Measurements from ENCODE around the gene USP47. TPM values are rescaled to one million over a fixed set of nuclear protein-coding genes. Genes with fewer than 3 reads are reported as not detected.

Gene USP47
- total RNA-seq (2014; rRNA removed; shearing (Covaris generic)), result 82.1 and 98.7 TPM in 2 replicates

DNA sequence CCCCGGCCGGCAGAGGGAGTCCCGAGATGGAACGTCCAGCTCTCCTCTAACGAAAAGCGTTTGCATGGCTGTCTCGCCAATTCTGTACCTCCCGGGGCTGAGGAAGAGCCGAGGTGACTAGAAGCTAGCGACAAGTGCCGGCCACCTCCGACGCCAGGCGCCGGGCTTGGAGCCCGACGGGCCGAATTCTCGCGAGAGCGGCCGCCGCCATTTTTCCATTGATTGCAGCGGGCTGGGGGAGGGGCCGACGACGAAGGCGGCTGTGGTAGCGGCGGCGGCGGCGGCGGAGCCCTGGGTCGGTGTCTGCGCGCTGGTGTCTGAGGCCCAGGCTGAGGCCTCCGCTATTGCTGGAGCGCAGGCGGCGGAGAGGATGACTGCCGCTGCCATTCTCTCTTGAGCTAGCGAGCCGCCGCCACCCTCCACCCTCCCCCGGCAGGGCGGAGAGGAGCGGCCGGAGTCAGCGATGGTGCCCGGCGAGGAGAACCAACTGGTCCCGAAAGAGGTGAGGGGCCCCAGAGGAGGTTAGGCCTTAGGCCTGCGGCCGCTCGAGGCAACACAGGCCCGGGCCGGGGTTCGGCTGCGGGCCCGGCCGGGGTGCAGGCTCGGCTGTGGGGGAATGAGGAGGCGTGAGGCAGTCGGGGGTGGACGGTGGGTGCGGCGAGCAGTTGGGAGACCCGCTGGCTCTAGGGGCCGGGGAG lies at the start of gene USP47:
Gene USP47, plus strand, starts transcription at position 250 of the 698 bp plus-strand sequence. Its CDS starts 214 bp downstream, at position 464.
- DNase-seq, result peak; percentile 95 to 96
- H3K27ac ChIP-seq, result peak within 1 kb of the TSS; percentile 95

GRCh38 chr11:11793073-11793472 lies 48.7 kb upstream of the USP47 start:
- DNase-seq, result no peak
- Histone ChIP-seq H3K4me3 (no peak overlapping the region), H3K27ac (no peak overlapping the region), H3K4me1 (no peaks in the 10 kb centered on the region), H3K27me3 (0 out of 2 replicates have a peak, but pooled peaks cover 3% of the 10 kb centered on the region), H3K36me3 (no peaks in the 10 kb centered on the region), H3K9me3 (replicated peaks) (no peaks in the 10 kb centered on the region)

More for the DNA sequence above, at the start of gene USP47:
- Histone ChIP-seq H3K4me3 (peak within 1 kb of the TSS; percentile 94), H3K9me3 (replicated peaks) (no peaks in the 10 kb centered on the region), H3K4me1 (peaks cover 11% of the 10 kb centered on the region; the same call in 1 of the 2 replicates), H3K27me3 (no peaks in the 10 kb centered on the region), H3K36me3 (no peaks in the 10 kb centered on the region)

DNA sequence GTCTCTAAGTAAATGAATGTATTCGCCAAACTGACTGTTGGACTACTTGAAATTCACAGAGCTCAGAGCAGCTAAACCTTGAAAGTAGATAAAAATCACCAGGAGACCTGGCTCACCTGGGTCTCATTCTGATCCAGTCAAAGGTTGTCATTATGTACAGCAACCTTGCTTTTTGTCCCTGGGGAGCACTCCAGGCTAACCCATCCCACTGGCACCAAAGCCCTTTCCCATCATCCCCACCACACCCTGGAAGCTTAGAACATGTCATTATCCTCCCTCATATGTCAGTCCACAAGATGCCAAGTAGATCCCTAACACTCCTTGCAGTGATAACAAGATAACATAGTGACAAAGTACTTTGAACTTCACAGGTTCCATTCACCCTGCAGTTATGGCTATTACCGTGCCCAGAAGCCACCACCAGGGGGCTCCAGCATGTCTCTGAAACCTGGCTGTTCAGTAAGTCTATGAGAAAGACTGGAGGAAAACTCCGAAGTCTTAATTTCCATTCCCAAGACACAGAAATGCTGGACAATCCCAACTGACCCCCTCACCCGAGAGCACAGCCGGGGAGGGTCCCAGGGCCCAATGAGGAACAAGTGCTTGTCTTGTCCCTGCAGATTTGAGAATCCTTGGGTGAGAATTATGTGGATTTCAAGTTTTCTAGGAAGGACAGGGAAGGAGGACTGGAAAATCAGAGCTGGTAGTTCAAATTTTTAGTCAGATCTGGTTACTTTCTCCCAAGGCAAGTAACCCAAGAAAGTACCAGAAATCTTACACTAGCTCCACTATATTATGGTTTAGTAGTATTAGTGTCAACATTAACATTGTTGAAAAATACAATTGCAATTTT lies 43.0 kb upstream of the USP47 start:
- Histone ChIP-seq H3K4me3 (no peak overlapping the region), H3K36me3 (no peaks in the 10 kb centered on the region), H3K27ac (no peak overlapping the region), H3K9me3 (replicated peaks) (no peaks in the 10 kb centered on the region), H3K27me3 (no peaks in the 10 kb centered on the region), H3K4me1 (0 out of 2 replicates have a peak, but pooled peaks cover 2% of the 10 kb centered on the region)
- peak; percentile 79 to 93 for DNase-seq

DNA sequence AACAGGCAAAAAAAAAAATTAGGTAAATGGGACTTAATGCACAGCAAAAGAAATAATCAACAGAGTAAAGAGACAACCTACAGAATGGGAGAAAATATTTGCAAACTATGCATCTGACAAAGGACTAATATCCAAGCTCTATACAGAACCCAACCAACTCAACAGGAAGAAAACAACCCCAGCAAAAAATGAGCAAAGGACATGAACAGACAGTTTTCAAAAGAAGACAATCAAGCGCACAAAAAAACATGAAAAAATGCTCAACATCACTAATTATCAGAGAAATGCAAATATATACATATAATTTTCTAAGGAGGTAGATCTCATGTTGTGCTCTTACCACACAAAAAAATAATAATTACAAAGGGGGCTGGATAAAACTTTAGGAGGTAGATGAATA lies 36.5 kb upstream of the USP47 start:
- no peak for DNase-seq
- H3K27me3 ChIP-seq, result no peaks in the 10 kb centered on the region
- H3K4me1 ChIP-seq, result peaks cover 32% of the 10 kb centered on the region
- no peak overlapping the region for H3K27ac ChIP-seq
- no peak overlapping the region for H3K4me3 ChIP-seq
- 0 out of 2 replicates have a peak, but pooled peaks cover 4% of the 10 kb centered on the region for H3K9me3 ChIP-seq (replicated peaks)
- H3K36me3 ChIP-seq, result no peaks in the 10 kb centered on the region

GRCh38 chr11:11806074-11806473 lies 35.7 kb upstream of the USP47 start:
- peak overlapping the region; percentile 82 for H3K27ac ChIP-seq
- peaks cover 32% of the 10 kb centered on the region for H3K4me1 ChIP-seq
- no peak for DNase-seq
- no peaks in the 10 kb centered on the region for H3K27me3 ChIP-seq
- H3K9me3 ChIP-seq (replicated peaks), result 0 out of 2 replicates have a peak, but pooled peaks cover 4% of the 10 kb centered on the region
- H3K36me3 ChIP-seq, result no peaks in the 10 kb centered on the region
- H3K4me3 ChIP-seq, result no peak overlapping the region; the same call in 1 of the 2 replicates

DNA sequence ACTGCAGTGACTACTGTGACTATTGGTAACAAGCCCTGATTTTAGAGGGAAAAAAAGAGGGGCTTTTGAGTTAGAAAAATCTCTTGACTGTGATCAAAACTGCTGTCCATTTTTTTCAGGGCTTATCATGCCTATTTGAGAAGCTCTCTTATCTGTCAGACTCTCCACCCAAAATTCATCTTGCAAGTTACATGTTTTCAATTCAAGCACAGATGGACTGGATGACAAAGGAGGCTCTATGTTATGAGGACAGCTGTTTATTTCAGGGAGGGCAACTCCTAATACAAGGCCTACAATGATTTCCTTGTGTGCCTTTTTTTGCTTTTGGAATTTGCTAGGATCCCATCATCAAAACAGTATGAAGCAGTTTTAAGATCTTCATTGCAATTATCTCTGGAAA lies 35.2 kb upstream of the USP47 start:
- DNase-seq, result peak; percentile 62 to 93
- Histone ChIP-seq H3K27me3 (no peaks in the 10 kb centered on the region), H3K4me3 (no peak overlapping the region)

GRCh38 chr11:11807811-11808782 lies 33.7 kb upstream of the USP47 start:
- DNase-seq, result no peak
- no peaks in the 10 kb centered on the region for H3K27me3 ChIP-seq
- no peak overlapping the region for H3K4me3 ChIP-seq
- H3K9me3 ChIP-seq (replicated peaks), result 0 out of 2 replicates have a peak, but pooled peaks cover 4% of the 10 kb centered on the region
- H3K27ac ChIP-seq, result peak overlapping the region; percentile 82
- peaks cover 32% of the 10 kb centered on the region for H3K4me1 ChIP-seq
- H3K36me3 ChIP-seq, result no peaks in the 10 kb centered on the region

More for the DNA sequence above, 35.2 kb upstream of the USP47 start:
- Histone ChIP-seq H3K9me3 (replicated peaks) (0 out of 2 replicates have a peak, but pooled peaks cover 4% of the 10 kb centered on the region), H3K27ac (peak overlapping the region; percentile 82), H3K36me3 (no peaks in the 10 kb centered on the region), H3K4me1 (peaks cover 32% of the 10 kb centered on the region)

DNA sequence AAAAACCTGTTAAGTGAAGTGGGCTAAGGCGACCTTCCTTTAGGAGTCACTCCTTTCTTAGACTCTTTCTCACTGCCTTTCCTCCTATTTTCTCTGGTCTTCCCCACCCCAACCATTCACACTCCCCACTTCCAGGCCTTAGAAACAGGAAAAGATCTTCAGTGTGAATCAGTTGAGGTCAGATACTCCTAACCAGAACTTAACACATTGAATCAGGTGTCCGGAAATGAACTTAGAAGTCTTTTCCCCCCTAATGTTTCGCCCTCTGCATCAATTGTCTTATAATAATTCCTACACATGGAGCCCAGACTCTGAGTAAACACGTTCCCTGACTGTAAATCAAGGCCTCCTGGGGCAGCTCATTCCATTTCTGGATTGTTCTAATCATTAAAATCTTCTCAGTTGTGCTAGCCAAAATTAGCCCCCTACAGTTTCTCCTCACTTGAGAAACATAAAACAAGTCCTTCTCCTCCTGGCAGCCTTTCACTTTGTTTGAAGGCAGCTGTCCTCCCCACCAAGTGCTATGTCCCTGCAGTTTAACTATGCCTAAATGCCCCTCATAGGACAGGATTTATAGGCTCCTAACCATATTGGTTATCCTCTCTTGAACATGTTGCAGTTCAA lies 32.7 kb upstream of the USP47 start:
- Histone ChIP-seq H3K4me3 (no peak overlapping the region), H3K36me3 (no peaks in the 10 kb centered on the region), H3K4me1 (peaks cover 32% of the 10 kb centered on the region), H3K27me3 (no peaks in the 10 kb centered on the region), H3K27ac (no peak overlapping the region), H3K9me3 (replicated peaks) (0 out of 2 replicates have a peak, but pooled peaks cover 4% of the 10 kb centered on the region)
- no peak for DNase-seq

DNA sequence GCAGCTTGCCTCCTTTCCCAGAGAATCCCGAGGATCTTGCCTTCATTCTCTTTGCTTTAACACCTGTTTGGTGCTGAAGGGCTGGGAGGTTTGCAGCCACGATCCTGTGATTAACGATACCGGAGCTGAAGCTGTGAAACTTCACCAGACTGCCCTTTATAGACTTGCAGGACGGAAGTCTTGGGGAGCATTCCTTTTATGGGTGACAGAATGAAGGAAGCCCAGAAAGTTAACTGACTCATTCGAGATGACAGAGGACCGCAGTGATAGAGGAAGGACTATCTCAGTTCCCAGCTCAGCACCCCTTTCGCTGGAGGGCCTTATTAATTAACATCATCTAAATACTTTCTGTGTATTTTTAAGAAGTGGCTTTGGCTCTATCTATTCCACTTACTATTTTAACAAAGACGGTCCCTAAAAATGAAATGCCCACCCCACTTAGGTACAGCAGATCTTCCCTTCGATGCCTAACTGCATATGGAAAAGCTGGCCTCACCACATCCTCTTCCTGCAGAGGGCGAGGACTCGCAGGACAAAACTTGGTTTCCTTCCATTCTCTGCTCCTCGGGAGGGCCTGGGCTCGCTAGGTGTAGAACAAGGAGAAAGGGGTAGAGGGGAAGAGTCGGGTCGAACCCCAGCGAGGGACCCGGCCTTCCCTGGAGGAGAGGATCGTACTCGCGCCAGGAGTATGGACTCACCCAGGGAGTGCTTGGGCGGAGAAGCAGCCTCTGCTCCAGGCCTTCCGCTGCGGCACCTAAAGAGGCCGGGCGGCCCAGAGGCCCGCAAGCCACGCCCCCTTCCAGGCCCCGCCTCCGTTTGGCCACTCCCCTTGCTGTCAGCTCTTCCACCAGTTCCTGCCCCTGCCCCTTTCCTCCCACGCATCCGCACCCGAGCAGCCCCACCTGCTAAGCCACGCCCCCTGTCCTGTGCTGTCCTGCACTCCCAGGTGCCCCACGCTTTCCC lies 30.7 kb upstream of the USP47 start:
- Histone ChIP-seq H3K27me3 (no peaks in the 10 kb centered on the region), H3K9me3 (replicated peaks) (no peaks in the 10 kb centered on the region; the same call in 1 of the 2 replicates), H3K36me3 (no peaks in the 10 kb centered on the region), H3K27ac (no peak overlapping the region), H3K4me3 (no peak overlapping the region), H3K4me1 (peaks cover 27% of the 10 kb centered on the region)
- DNase-seq, result no peak

GRCh38 chr11:11813288-11813962 lies 28.3 kb upstream of the USP47 start:
- H3K27ac ChIP-seq, result no peak overlapping the region
- DNase-seq, result no peak

GRCh38 chr11:11814614-11815452 lies 26.9 kb upstream of the USP47 start:
- Histone ChIP-seq H3K4me3 (no peak overlapping the region), H3K27me3 (no peaks in the 10 kb centered on the region), H3K36me3 (no peaks in the 10 kb centered on the region), H3K27ac (no peak overlapping the region; the same call in 1 of the 2 replicates), H3K9me3 (replicated peaks) (no peaks in the 10 kb centered on the region; the same call in 1 of the 2 replicates), H3K4me1 (peaks cover 8% of the 10 kb centered on the region; the same call in 1 of the 2 replicates)
- peak; percentile 49 to 56 for DNase-seq

More at GRCh38 chr11:11813288-11813962, 28.3 kb upstream of the USP47 start:
- no peak overlapping the region for H3K4me3 ChIP-seq
- peaks cover 8% of the 10 kb centered on the region; the same call in 1 of the 2 replicates for H3K4me1 ChIP-seq
- no peaks in the 10 kb centered on the region; the same call in 1 of the 2 replicates for H3K9me3 ChIP-seq (replicated peaks)
- H3K36me3 ChIP-seq, result no peaks in the 10 kb centered on the region
- no peaks in the 10 kb centered on the region for H3K27me3 ChIP-seq
